Lung (tissue), 12 donors: ENCODE results near the gene LONP1. TPM values are rescaled to one million over a fixed set of nuclear protein-coding genes. Genes with fewer than 3 reads are reported as not detected.

Experiments used
- ATAC-seq: fragments of 200-7000 bp; cut with Tn5 transposase; one replicate; pipeline ENCODE4 v1.9.1; 2020; ENCODE audit warnings: moderate number of reproducible peaks; ENCODE audit not compliant: insufficient read depth, low FRiP score
- DNase-seq, 3 donors: peaks; one replicate each; pipeline ENCODE4 v3.0.0-alpha.2; 2013 to 2017
- H3K27ac ChIP-seq, 2 donors: one replicate each; pipeline ENCODE4 v1.5.1; 2013; ENCODE audit warnings: mild to moderate bottlenecking in 2 of 2, moderate library complexity in 2 of 2, control low read depth in 1 of 2, inconsistent platforms in 1 of 2, low read depth in 1 of 2, low read length in 1 of 2
- H3K27me3 ChIP-seq, 3 donors: one replicate each; pipeline ENCODE4 v1.5.1; 2013; ENCODE audit warnings: low read length in 2 of 3; ENCODE audit not compliant: control insufficient read depth in 3 of 3, insufficient read depth in 3 of 3
- H3K36me3 ChIP-seq, 4 donors: one replicate each; pipeline ENCODE4 v1.5.1; 2013; ENCODE audit warnings: low read length in 4 of 4, mild to moderate bottlenecking in 1 of 4, moderate library complexity in 1 of 4; ENCODE audit not compliant: control insufficient read depth in 4 of 4, insufficient read depth in 4 of 4
- H3K4me1 ChIP-seq, 5 donors: one replicate each; pipeline ENCODE4 v1.5.1; 2013; ENCODE audit warnings: low read length in 5 of 5, mild to moderate bottlenecking in 2 of 5, moderate library complexity in 1 of 5; ENCODE audit not compliant: control insufficient read depth in 5 of 5, insufficient read depth in 5 of 5
- H3K4me3 ChIP-seq: one replicate; pipeline ENCODE4 v1.5.1; 2013; ENCODE audit warnings: mild to moderate bottlenecking, control low read depth, moderate library complexity
- H3K9ac ChIP-seq, 2 donors: one replicate each; pipeline ENCODE4 v1.5.1; 2013; ENCODE audit warnings: low read length in 2 of 2, control low read depth in 1 of 2; ENCODE audit not compliant: insufficient read depth in 1 of 2
- H3K9me3 ChIP-seq, 4 donors: one replicate each; pipeline ENCODE4 v1.5.1; 2013; ENCODE audit warnings: low read length in 3 of 4, mild to moderate bottlenecking in 1 of 4, moderate library complexity in 1 of 4; ENCODE audit not compliant: control insufficient read depth in 4 of 4, insufficient read depth in 3 of 4
- CTCF ChIP-seq: IDR thresholded peaks from 2 replicates; pipeline ENCODE4 v1.5.1; 2012; ENCODE audit warnings: mild to moderate bottlenecking; ENCODE audit errors: control extremely low read depth, extremely low read depth
- WGBS, 2 donors: extraction: QIAGEN DNeasy Blood & Tissue Kit; methylation state at CpG; one replicate each; pipeline ENCODE4 v1.1.7; 2013; 5-methylcytosine and 5-hydroxymethylcytosine counted together
- polyA plus RNA-seq, 2 donors: library from polyadenylated mRNA; stranded (reverse); fragments of 200-250 nt; gene quantifications; one replicate each; pipeline ENCODE4 v1.2.1, GENCODE V29; 2013
- total RNA-seq, 2 donors: library from RNA; depleted of rRNA in 1 of 2; stranded (reverse); fragments of >200 nt in 1 of 2; gene quantifications; one replicate each; pipeline ENCODE4 v1.2.1, GENCODE V29; 2014 to 2021
- donor health status: control.
- donor health status: control.
- donor health status: Bipolar disorder and iron deficiency.
- donor health status: healthy.
- donor health status: DM: yes; HTN: yes; CAD: no.

LONP1 gene
- total and polyA plus RNA-seq, 4 donors: 41.0 to 89.6 (median 69.0) TPM

GRCh38 chr19:5677136-5677535 lies 42.8 kb downstream of the LONP1 start:
- DNase-seq: no peak
- WGBS, 2 donors: 90 to 95% methylated on average over 10 of the region's 10 CpGs
- no peak for TF ChIP-seq CTCF
- no peak for ATAC-seq
- H3K27ac ChIP-seq: no peak overlapping the region
- H3K36me3 ChIP-seq: peaks cover 0 to 7% (median 0%) of the 10 kb centered on the region in 4 donors
- H3K9ac ChIP-seq: no peak overlapping the region
- no peak overlapping the region for H3K4me3 ChIP-seq
- H3K27me3 ChIP-seq: no peaks in the 10 kb centered on the region
- H3K4me1 ChIP-seq: peaks cover 0 to 11% (median 6%) of the 10 kb centered on the region in 5 donors
- no peaks in the 10 kb centered on the region for H3K9me3 ChIP-seq

GRCh38 chr19:5676772-5677105 lies 43.2 kb downstream of the LONP1 start:
- DNase-seq (no peak), ATAC-seq (no peak)
- Histone ChIP-seq H3K27me3 (no peaks in the 10 kb centered on the region), H3K9ac (no peak overlapping the region), H3K36me3 (peaks cover 0 to 8% (median 0%) of the 10 kb centered on the region in 4 donors), H3K27ac (no peak overlapping the region), H3K4me1 (peaks cover 0 to 11% (median 6%) of the 10 kb centered on the region in 5 donors), H3K9me3 (no peaks in the 10 kb centered on the region), H3K4me3 (no peak overlapping the region)
- no peak for TF ChIP-seq CTCF
- WGBS, 2 donors: 83 to 85% methylated on average over 13 of the region's 13 CpGs

- no peak overlapping the region for H3K9ac ChIP-seq
- peaks cover 0 to 11% (median 6%) of the 10 kb centered on the region in 5 donors for H3K4me1 ChIP-seq
- no peaks in the 10 kb centered on the region for H3K27me3 ChIP-seq
- DNase-seq (no peak), ATAC-seq (no peak)
- peaks cover 0 to 11% (median 0%) of the 10 kb centered on the region in 4 donors for H3K36me3 ChIP-seq
- no peak for TF ChIP-seq CTCF
- no peak overlapping the region for H3K27ac ChIP-seq
- 83 to 87% methylated on average over 17 of the region's 17 CpGs for WGBS, 2 donors
- H3K9me3 ChIP-seq: no peaks in the 10 kb centered on the region
- no peak overlapping the region for H3K4me3 ChIP-seq
Measured at GRCh38 chr19:5676105-5676771, 43.7 kb downstream of the LONP1 start.

- peaks cover 0 to 16% (median 0%) of the 10 kb centered on the region in 4 donors for H3K36me3 ChIP-seq
- no peak overlapping the region for H3K9ac ChIP-seq
- H3K4me1 ChIP-seq: peaks cover 0 to 7% (median 4%) of the 10 kb centered on the region in 5 donors
- H3K27me3 ChIP-seq: no peaks in the 10 kb centered on the region
- WGBS, 2 donors: 91 to 92% methylated on average over 5 of the region's 5 CpGs
- ATAC-seq (no peak), DNase-seq (no peak)
- no peak overlapping the region for H3K4me3 ChIP-seq
- no peak for TF ChIP-seq CTCF
- no peaks in the 10 kb centered on the region for H3K9me3 ChIP-seq
- H3K27ac ChIP-seq: no peak overlapping the region
Measured at GRCh38 chr19:5674714-5675113, 45.2 kb downstream of the LONP1 start.
